WTC11 (cell line): Measurements from ENCODE around the gene PPP1R12A. TPM values are rescaled to one million over a fixed set of nuclear protein-coding genes. Genes with fewer than 3 reads are reported as not detected.

ENCODE experiments used
- ATF2 ChIP-seq: sonication (generic); formaldehyde crosslinking; IDR thresholded peaks from 2 replicates; pipeline ENCODE4 v1.8.1; 2022; ENCODE audit warnings: low read depth, missing genetic modification reagents, borderline replicate concordance
- ATF3 ChIP-seq: sonication (generic); formaldehyde crosslinking; conservative IDR thresholded peaks from 2 replicates; pipeline ENCODE4 v1.8.1; 2022; ENCODE audit warnings: mild to moderate bottlenecking, missing genetic modification reagents
- CBFB ChIP-seq: sonication (generic); formaldehyde crosslinking; IDR thresholded peaks from 2 replicates; pipeline ENCODE4 v1.8.1; 2022; ENCODE audit warnings: mild to moderate bottlenecking, low read depth, missing genetic modification reagents
- CREB1 ChIP-seq: sonication (generic); formaldehyde crosslinking; IDR thresholded peaks from 2 replicates; pipeline ENCODE4 v1.8.0; 2023; ENCODE audit warnings: mild to moderate bottlenecking, missing genetic modification reagents
- CTCF ChIP-seq: fragments of 200-600 bp; IDR thresholded peaks from 2 replicates; pipeline ENCODE4 v1.8.0; 2022; ENCODE audit warnings: antibody characterized with exemption
- FOXJ3 ChIP-seq: sonication (generic); formaldehyde crosslinking; IDR thresholded peaks from 2 replicates; pipeline ENCODE4 v1.9.0; 2021; ENCODE audit warnings: missing genetic modification reagents, mild to moderate bottlenecking, borderline replicate concordance
- FOXP4 ChIP-seq: sonication (generic); formaldehyde crosslinking; IDR thresholded peaks from 2 replicates; pipeline ENCODE4 v1.8.0; 2022; ENCODE audit warnings: mild to moderate bottlenecking, missing genetic modification reagents
- GRHL2 ChIP-seq: fragments of 250-450 bp; sonication (Bioruptor Pico); IDR thresholded peaks from 2 replicates; pipeline ENCODE4 v1.8.0; 2022; ENCODE audit warnings: mild to moderate bottlenecking, moderate library complexity; ENCODE audit not compliant: insufficient replicate concordance, severe bottlenecking
- IRF1 ChIP-seq: sonication (generic); formaldehyde crosslinking; IDR thresholded peaks from 2 replicates; pipeline ENCODE4 v1.8.0; 2023; ENCODE audit warnings: missing genetic modification reagents
- KAT7 ChIP-seq: sonication (generic); formaldehyde crosslinking; IDR thresholded peaks from 2 replicates; pipeline ENCODE4 v1.8.1; 2023; ENCODE audit warnings: missing genetic modification reagents, mild to moderate bottlenecking, borderline replicate concordance
- MAX ChIP-seq: sonication (generic); formaldehyde crosslinking; IDR thresholded peaks from 2 replicates; pipeline ENCODE4 v1.8.0; 2022; ENCODE audit warnings: mild to moderate bottlenecking, missing genetic modification reagents
- MXD4 ChIP-seq: fragments of 250-450 bp; sonication (Bioruptor Pico); IDR thresholded peaks from 2 replicates; pipeline ENCODE4 v1.8.0; 2021; ENCODE audit warnings: mild to moderate bottlenecking, moderate library complexity, borderline replicate concordance
- NFATC4 ChIP-seq: fragments of 250-450 bp; sonication (Bioruptor Pico); IDR thresholded peaks from 2 replicates; pipeline ENCODE4 v1.9.0; 2021; ENCODE audit warnings: mild to moderate bottlenecking
- OVOL2 ChIP-seq: fragments of 250-450 bp; sonication (Bioruptor Pico); IDR thresholded peaks from 2 replicates; pipeline ENCODE4 v1.9.0; 2021; ENCODE audit warnings: mild to moderate bottlenecking, borderline replicate concordance
- RELA ChIP-seq: sonication (generic); formaldehyde crosslinking; IDR thresholded peaks from 2 replicates; pipeline ENCODE4 v1.8.1; 2022; ENCODE audit warnings: missing genetic modification reagents, mild to moderate bottlenecking, borderline replicate concordance
- STAT6 ChIP-seq: sonication (generic); formaldehyde crosslinking; conservative IDR thresholded peaks from 2 replicates; pipeline ENCODE4 v1.8.1; 2023; ENCODE audit warnings: mild to moderate bottlenecking, low read depth, missing genetic modification reagents, moderate library complexity
- ZBTB43 ChIP-seq: sonication (generic); formaldehyde crosslinking; IDR thresholded peaks from 2 replicates; pipeline ENCODE4 v1.8.1; 2023; ENCODE audit warnings: mild to moderate bottlenecking, missing genetic modification reagents
- ZNF121 ChIP-seq: sonication (generic); formaldehyde crosslinking; IDR thresholded peaks from 2 replicates; pipeline ENCODE4 v1.8.0; 2023; ENCODE audit warnings: missing genetic modification reagents
- ZNF263 ChIP-seq: sonication (generic); formaldehyde crosslinking; IDR thresholded peaks from 2 replicates; pipeline ENCODE4 v1.8.1; 2022; ENCODE audit warnings: low read depth, mild to moderate bottlenecking, moderate library complexity, missing genetic modification reagents
- ZNF281 ChIP-seq: sonication (generic); formaldehyde crosslinking; IDR thresholded peaks from 2 replicates; pipeline ENCODE4 v1.8.0; 2023; ENCODE audit warnings: mild to moderate bottlenecking, missing genetic modification reagents
- ZNF317 ChIP-seq: sonication (generic); formaldehyde crosslinking; IDR thresholded peaks from 2 replicates; pipeline ENCODE4 v1.8.1; 2023; ENCODE audit warnings: low read depth, mild to moderate bottlenecking, moderate library complexity, missing genetic modification reagents, borderline replicate concordance
- ZNF396 ChIP-seq: fragments of 250-450 bp; sonication (Bioruptor Pico); IDR thresholded peaks from 2 replicates; pipeline ENCODE4 v1.8.0; 2021; ENCODE audit warnings: mild to moderate bottlenecking, moderate library complexity, borderline replicate concordance
- total RNA-seq: library from RNA; stranded (reverse); gene quantifications from 3 replicates; pipeline ENCODE4 v1.2.3, GENCODE V29; 2021

PPP1R12A gene
- total RNA-seq, 1 experiment from 2014 or later, result 83.8 TPM

GRCh38 chr12:79935021-79935623 is at the start of gene PPP1R12A (continued):
- TF ChIP-seq STAT6 (no peak), IRF1 (CRISPR knock-in tag) (no peak), ZNF121 (no peak), FOXP4 (CRISPR knock-in tag) (no peak), ATF2 (CRISPR knock-in tag) (no peak), ZBTB43 (CRISPR knock-in tag) (no peak), CBFB (CRISPR knock-in tag) (no peak), ATF3 (CRISPR knock-in tag) (no peak), MXD4 (no peak), OVOL2 (CRISPR knock-in tag) (no peak), CTCF (no peak), ZNF317 (CRISPR knock-in tag) (no peak), ZNF396 (CRISPR knock-in tag) (no peak), FOXJ3 (CRISPR knock-in tag) (no peak), MAX (CRISPR knock-in tag) (no peak; the same call in 1 of the 2 replicates), NFATC4 (CRISPR knock-in tag) (no peak), KAT7 (CRISPR knock-in tag) (no peak), ZNF263 (CRISPR knock-in tag) (no peak), RELA (CRISPR knock-in tag) (0 out of 2 replicates have a peak, but pooled peaks have one; percentile 44), CREB1 (CRISPR knock-in tag) (no peak), GRHL2 (no peak), ZNF281 (0 out of 2 replicates have a peak, but pooled peaks have one; percentile 4)
